Transverse colon (tissue), 4 donors: ENCODE measurements around the gene INSC.

Experiments used
- EP300 ChIP-seq: sonication (generic); formaldehyde crosslinking; IDR thresholded peaks from one replicate; pipeline ENCODE4 v1.6.1; 2017; ENCODE audit warnings: antibody characterized with exemption, low read depth
- POLR2A ChIP-seq: fragments of 450-650 bp; IDR thresholded peaks from one replicate; pipeline ENCODE4 v1.6.1; 2016; ENCODE audit warnings: antibody characterized with exemption, mild to moderate bottlenecking, moderate library complexity
- POLR2AphosphoS5 ChIP-seq, 3 donors: sonication (generic); formaldehyde crosslinking; IDR thresholded peaks; one replicate each; pipeline ENCODE4 v1.6.1; 2016; ENCODE audit warnings: antibody characterized with exemption in 3 of 3
- TF ChIP-seq, protein P1 (sequence below), 5 experiments: fragments of 200-600 bp in 3 of 5; fragments of 450-650 bp in 2 of 5; sonication (generic) in 3 of 5; IDR thresholded peaks; 1 replicate in 2 of 5; 2 replicates in 3 of 5; pipeline ENCODE4 v1.5.1; 2016 to 2017; ENCODE audit warnings: antibody characterized with exemption in 5 of 5, inconsistent platforms in 3 of 5, mild to moderate bottlenecking in 2 of 5, moderate library complexity in 1 of 5

DNA sequence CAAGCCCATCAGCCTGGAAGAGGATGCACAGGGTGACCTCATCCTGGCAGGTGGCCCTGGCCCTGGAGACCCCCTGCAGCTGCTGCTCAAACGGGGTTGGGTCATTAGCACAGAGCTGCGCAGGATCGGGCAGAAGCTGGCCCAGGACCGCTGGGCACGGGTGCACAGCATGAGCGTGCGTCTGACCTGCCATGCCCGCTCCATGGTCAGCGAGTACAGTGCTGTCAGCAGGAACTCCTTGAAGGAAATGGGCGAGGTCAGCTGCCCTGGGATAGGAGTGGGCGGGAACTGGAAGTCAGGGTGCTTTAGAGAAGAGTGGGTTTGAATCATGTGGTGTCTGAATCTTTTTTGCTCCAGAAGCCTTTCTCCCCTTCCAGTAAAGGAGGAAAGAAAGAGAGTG, 61.1 kb downstream of the INSC start:
- TF ChIP-seq, protein P1, sequence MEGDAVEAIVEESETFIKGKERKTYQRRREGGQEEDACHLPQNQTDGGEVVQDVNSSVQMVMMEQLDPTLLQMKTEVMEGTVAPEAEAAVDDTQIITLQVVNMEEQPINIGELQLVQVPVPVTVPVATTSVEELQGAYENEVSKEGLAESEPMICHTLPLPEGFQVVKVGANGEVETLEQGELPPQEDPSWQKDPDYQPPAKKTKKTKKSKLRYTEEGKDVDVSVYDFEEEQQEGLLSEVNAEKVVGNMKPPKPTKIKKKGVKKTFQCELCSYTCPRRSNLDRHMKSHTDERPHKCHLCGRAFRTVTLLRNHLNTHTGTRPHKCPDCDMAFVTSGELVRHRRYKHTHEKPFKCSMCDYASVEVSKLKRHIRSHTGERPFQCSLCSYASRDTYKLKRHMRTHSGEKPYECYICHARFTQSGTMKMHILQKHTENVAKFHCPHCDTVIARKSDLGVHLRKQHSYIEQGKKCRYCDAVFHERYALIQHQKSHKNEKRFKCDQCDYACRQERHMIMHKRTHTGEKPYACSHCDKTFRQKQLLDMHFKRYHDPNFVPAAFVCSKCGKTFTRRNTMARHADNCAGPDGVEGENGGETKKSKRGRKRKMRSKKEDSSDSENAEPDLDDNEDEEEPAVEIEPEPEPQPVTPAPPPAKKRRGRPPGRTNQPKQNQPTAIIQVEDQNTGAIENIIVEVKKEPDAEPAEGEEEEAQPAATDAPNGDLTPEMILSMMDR (IDR thresholded peaks at IDR 0.05) = no peak
- TF ChIP-seq POLR2AphosphoS5 (IDR thresholded peaks at IDR 0.05) (no peak), POLR2A (no peak), EP300 (no peak)
